NCI-H510A treated with DMSO at 0.1 percent for 48 hours (cell line): Measurements from ENCODE around the gene PARP1.
"Not testable (repeated sequence)": the region's sequence is repeated elsewhere in the genome, so short reads cannot be mapped to it uniquely, and the experiment has no call there.

ENCODE experiments used
- DNase-seq: peaks from one replicate; lab custom pipeline; 2025; lab: John Stamatoyannopoulos, UW

The PARP1 gene

GRCh38 chr1:226428791-226429461 lies 21.0 kb upstream of the PARP1 start:
- DNase-seq = peak; percentile 48

GRCh38 chr1:226428348-226428747 lies 20.5 kb upstream of the PARP1 start:
- no peak for DNase-seq

- DNase-seq = no peak
Observed at GRCh38 chr1:226427131-226427530, 19.2 kb upstream of the PARP1 start.

- not testable (repeated sequence) for DNase-seq
Observed at GRCh38 chr1:226426395-226426794, 18.5 kb upstream of the PARP1 start.

GRCh38 chr1:226425431-226426031 lies 17.6 kb upstream of the PARP1 start:
- no peak for DNase-seq

- DNase-seq = no peak
Observed at GRCh38 chr1:226425004-226425378, 17.1 kb upstream of the PARP1 start.

GRCh38 chr1:226424221-226425003 lies 16.5 kb upstream of the PARP1 start:
- peak; percentile 74 for DNase-seq

- DNase-seq = no peak
Observed at GRCh38 chr1:226422478-226422877, 14.6 kb upstream of the PARP1 start.

- DNase-seq = no peak
Observed at GRCh38 chr1:226420897-226421296, 13.0 kb upstream of the PARP1 start.

- DNase-seq = no peak
Observed at GRCh38 chr1:226420328-226420727, 12.4 kb upstream of the PARP1 start.

- no peak for DNase-seq
Observed at GRCh38 chr1:226419284-226420029, 11.6 kb upstream of the PARP1 start.

- no peak for DNase-seq
Observed at GRCh38 chr1:226417830-226418546, 10.1 kb upstream of the PARP1 start.

- DNase-seq = no peak
Observed at GRCh38 chr1:226417350-226417749, 9.5 kb upstream of the PARP1 start.

GRCh38 chr1:226414098-226414698 lies 6.3 kb upstream of the PARP1 start:
- no peak for DNase-seq

- DNase-seq = no peak
Observed at GRCh38 chr1:226411619-226412018, 3.7 kb upstream of the PARP1 start.

GRCh38 chr1:226410958-226411357 lies 3.1 kb upstream of the PARP1 start:
- DNase-seq = no peak

GRCh38 chr1:226409392-226409791 lies 1.5 kb upstream of the PARP1 start:
- no peak for DNase-seq

GRCh38 chr1:226408285-226409184 lies 642 bp upstream of the PARP1 start:
- no peak for DNase-seq

- DNase-seq = no peak
Observed at GRCh38 chr1:226407199-226407496, 745 bp downstream of the PARP1 start.

- peak; percentile 38 for DNase-seq
Observed at GRCh38 chr1:226406401-226406881, 1.5 kb downstream of the PARP1 start.
